HepG2 (cell line): Measurements from ENCODE around the gene ACAP3. TPM values are rescaled to one million over a fixed set of nuclear protein-coding genes. Genes with fewer than 3 reads are reported as not detected.

ENCODE experiments used
- AGO2 ChIP-seq: fragments of 200-400 bp; formaldehyde crosslinking; optimal IDR thresholded peaks from 2 replicates; pipeline ENCODE3; 2017; ENCODE audit warnings: mild to moderate bottlenecking, low read depth, low read length, moderate library complexity
- CBFB ChIP-seq: sonication (generic); formaldehyde crosslinking; IDR thresholded peaks from 2 replicates; pipeline ENCODE4 v1.4.0; 2020; ENCODE audit warnings: missing genetic modification reagents
- DMTF1 ChIP-seq: sonication (generic); formaldehyde crosslinking; IDR thresholded peaks from 2 replicates; pipeline ENCODE4 v1.4.0; 2020; ENCODE audit warnings: mild to moderate bottlenecking, missing genetic modification reagents
- HDAC6 ChIP-seq: fragments of 200-600 bp; sonication (generic); IDR thresholded peaks from 2 replicates; pipeline ENCODE4 v1.7.0; 2017; ENCODE audit warnings: mild to moderate bottlenecking, antibody characterized with exemption, low read length, low read depth
- HIC2 ChIP-seq: sonication (generic); formaldehyde crosslinking; IDR thresholded peaks from 2 replicates; pipeline ENCODE4 v1.9.0; 2022; ENCODE audit warnings: low read depth, missing genetic modification reagents
- JUNB ChIP-seq: sonication (generic); formaldehyde crosslinking; IDR thresholded peaks from 2 replicates; pipeline ENCODE4 v1.8.0; 2022; ENCODE audit warnings: missing genetic modification reagents, mild to moderate bottlenecking, borderline replicate concordance
- KDM2A ChIP-seq: sonication (generic); formaldehyde crosslinking; IDR thresholded peaks from 2 replicates; pipeline ENCODE4 v1.4.0; 2020; ENCODE audit warnings: low read depth, missing genetic modification reagents, borderline replicate concordance
- MYC ChIP-seq: sonication (generic); formaldehyde crosslinking; IDR thresholded peaks from 2 replicates; pipeline ENCODE4 v1.9.0; 2021; ENCODE audit warnings: missing genetic modification reagents, borderline replicate concordance
- NBN ChIP-seq: fragments of 450-650 bp; conservative IDR thresholded peaks from 2 replicates; pipeline ENCODE4 v1.6.1; 2017
- RBM22 ChIP-seq: fragments of 200-400 bp; formaldehyde crosslinking; optimal IDR thresholded peaks from 2 replicates; pipeline ENCODE3; 2017; ENCODE audit warnings: mild to moderate bottlenecking, low read length, moderate library complexity
- SMARCC2 ChIP-seq: fragments of 450-650 bp; IDR thresholded peaks from 2 replicates; pipeline ENCODE4 v1.6.1; 2017; ENCODE audit warnings: antibody characterized with exemption, mild to moderate bottlenecking
- TAF15 ChIP-seq: fragments of 200-400 bp; formaldehyde crosslinking; IDR thresholded peaks from one replicate; pipeline ENCODE4 v1.6.1; 2018; ENCODE audit warnings: mild to moderate bottlenecking, low read depth, low read length; ENCODE audit not compliant: poor library complexity, severe bottlenecking
- TBP ChIP-seq: sonication (generic); formaldehyde crosslinking; IDR thresholded peaks from 2 replicates; pipeline ENCODE4 v1.5.0; 2020; ENCODE audit warnings: missing genetic modification reagents
- ZBTB4 ChIP-seq: sonication (generic); formaldehyde crosslinking; IDR thresholded peaks from 2 replicates; pipeline ENCODE4 v1.4.0; 2020; ENCODE audit warnings: missing genetic modification reagents, mild to moderate bottlenecking, borderline replicate concordance
- ZFY ChIP-seq: sonication (generic); formaldehyde crosslinking; IDR thresholded peaks from 2 replicates; pipeline ENCODE4 v1.4.0; 2020; ENCODE audit warnings: missing genetic modification reagents
- ZNF414 ChIP-seq: sonication (generic); formaldehyde crosslinking; IDR thresholded peaks from 2 replicates; pipeline ENCODE4 v1.5.0; 2020; ENCODE audit warnings: missing genetic modification reagents
- ZNF740 ChIP-seq: sonication (generic); formaldehyde crosslinking; IDR thresholded peaks from 2 replicates; pipeline ENCODE4 v1.4.0; 2020; ENCODE audit warnings: missing genetic modification reagents
- polyA plus RNA-seq, 8 experiments: library from polyadenylated mRNA; depleted of rRNA in 3 of 8; stranded (reverse) in 7 of 8; unstranded in 1 of 8; fragments of >200 nt; fragmentation: Illumina TruSeq in 4 of 8; extraction: Trizol in 4 of 8; gene quantifications; 2 replicates each; pipeline versions ENCODE4 v1.2.1 to v1.2.3, GENCODE V29; 2011 to 2016; ENCODE audit warnings: low read depth in 4 of 8, missing spikeins in 1 of 8, mixed read lengths in 1 of 8; ENCODE audit not compliant: insufficient read depth in 1 of 8
- total RNA-seq, 5 experiments: library from RNA; depleted of rRNA; stranded (reverse); fragments of >200 nt; fragmentation: Illumina TruSeq; extraction: Trizol; gene quantifications; 2 replicates each; pipeline ENCODE4 v1.2.3, GENCODE V29; 2016; ENCODE audit warnings: low read depth in 1 of 5
- TF ChIP-seq, protein P1 (sequence below): sonication (generic); formaldehyde crosslinking; IDR thresholded peaks from 2 replicates; pipeline ENCODE4 v1.4.0; 2020; ENCODE audit warnings: missing genetic modification reagents

ACAP3 gene
- total and polyA plus RNA-seq, 2 of the 13 experiments (the other 11 are each of a cell fraction or from before 2014, with no cell fraction given), result 29.4 to 50.8 TPM

DNA sequence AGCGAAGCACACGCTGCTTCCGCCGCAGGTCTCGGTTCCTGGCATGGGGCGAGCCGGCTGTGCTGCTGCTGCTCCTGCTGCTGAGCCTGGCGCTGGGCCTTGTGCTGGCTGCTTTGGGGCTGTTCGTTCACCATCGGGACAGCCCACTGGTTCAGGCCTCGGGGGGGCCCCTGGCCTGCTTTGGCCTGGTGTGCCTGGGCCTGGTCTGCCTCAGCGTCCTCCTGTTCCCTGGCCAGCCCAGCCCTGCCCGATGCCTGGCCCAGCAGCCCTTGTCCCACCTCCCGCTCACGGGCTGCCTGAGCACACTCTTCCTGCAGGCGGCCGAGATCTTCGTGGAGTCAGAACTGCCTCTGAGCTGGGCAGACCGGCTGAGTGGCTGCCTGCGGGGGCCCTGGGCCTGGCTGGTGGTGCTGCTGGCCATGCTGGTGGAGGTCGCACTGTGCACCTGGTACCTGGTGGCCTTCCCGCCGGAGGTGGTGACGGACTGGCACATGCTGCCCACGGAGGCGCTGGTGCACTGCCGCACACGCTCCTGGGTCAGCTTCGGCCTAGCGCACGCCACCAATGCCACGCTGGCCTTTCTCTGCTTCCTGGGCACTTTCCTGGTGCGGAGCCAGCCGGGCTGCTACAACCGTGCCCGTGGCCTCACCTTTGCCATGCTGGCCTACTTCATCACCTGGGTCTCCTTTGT, 26.0 kb upstream of the ACAP3 start (continued):
- TF ChIP-seq HDAC6, result no peak
- peak; percentile 38; the same call in 1 of the 2 replicates for TF ChIP-seq ZFY (CRISPR knock-in tag)
- TF ChIP-seq JUNB (CRISPR knock-in tag), result no peak
- TF ChIP-seq SMARCC2, result no peak
- TF ChIP-seq TBP (CRISPR knock-in tag), result no peak
- 0 out of 2 replicates have a peak, but pooled peaks have one; percentile 23 for TF ChIP-seq ZBTB4
- TF ChIP-seq TAF15, result peak; percentile 45
- 0 out of 2 replicates have a peak, but pooled peaks have one; percentile 15 for TF ChIP-seq CBFB
- peak; percentile 62; the same call in 1 of the 2 replicates for TF ChIP-seq ZNF740 (CRISPR knock-in tag)
- peak; percentile 83 for TF ChIP-seq KDM2A (CRISPR knock-in tag)
- no peak for TF ChIP-seq MYC (CRISPR knock-in tag)
- no peak for TF ChIP-seq NBN
- no peak for TF ChIP-seq ZNF414 (CRISPR knock-in tag)
- TF ChIP-seq RBM22, result peak; percentile 65
- no peak for TF ChIP-seq DMTF1
- 0 out of 2 replicates have a peak, but pooled peaks have one; percentile 39 for TF ChIP-seq HIC2 (CRISPR knock-in tag)
- TF ChIP-seq, protein P1, sequence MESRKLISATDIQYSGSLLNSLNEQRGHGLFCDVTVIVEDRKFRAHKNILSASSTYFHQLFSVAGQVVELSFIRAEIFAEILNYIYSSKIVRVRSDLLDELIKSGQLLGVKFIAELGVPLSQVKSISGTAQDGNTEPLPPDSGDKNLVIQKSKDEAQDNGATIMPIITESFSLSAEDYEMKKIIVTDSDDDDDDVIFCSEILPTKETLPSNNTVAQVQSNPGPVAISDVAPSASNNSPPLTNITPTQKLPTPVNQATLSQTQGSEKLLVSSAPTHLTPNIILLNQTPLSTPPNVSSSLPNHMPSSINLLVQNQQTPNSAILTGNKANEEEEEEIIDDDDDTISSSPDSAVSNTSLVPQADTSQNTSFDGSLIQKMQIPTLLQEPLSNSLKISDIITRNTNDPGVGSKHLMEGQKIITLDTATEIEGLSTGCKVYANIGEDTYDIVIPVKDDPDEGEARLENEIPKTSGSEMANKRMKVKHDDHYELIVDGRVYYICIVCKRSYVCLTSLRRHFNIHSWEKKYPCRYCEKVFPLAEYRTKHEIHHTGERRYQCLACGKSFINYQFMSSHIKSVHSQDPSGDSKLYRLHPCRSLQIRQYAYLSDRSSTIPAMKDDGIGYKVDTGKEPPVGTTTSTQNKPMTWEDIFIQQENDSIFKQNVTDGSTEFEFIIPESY (CRISPR knock-in tag), result peak; percentile 88
- peak; percentile 93 for TF ChIP-seq AGO2
